GM12878 (cell line): ENCODE measurements around the gene HOXC12. TPM values are rescaled to one million over a fixed set of nuclear protein-coding genes. Genes with fewer than 3 reads are reported as not detected.

ENCODE experiments used
- CBX5 ChIP-seq: sonication (generic); IDR thresholded peaks from 2 replicates; pipeline ENCODE4 v1.6.1; 2016; ENCODE audit warnings: low read depth, moderate library complexity, mild to moderate bottlenecking, inconsistent platforms
- CHD2 ChIP-seq: IDR thresholded peaks from 2 replicates; pipeline ENCODE4 v1.6.1; 2011; ENCODE audit warnings: low read depth, low read length, improper control_type of control experiment, borderline replicate concordance
- E2F8 ChIP-seq: fragments of 450-650 bp; IDR thresholded peaks from 2 replicates; pipeline ENCODE4 v1.6.1; 2018; ENCODE audit warnings: mild to moderate bottlenecking, low read depth, moderate library complexity; ENCODE audit not compliant: partially characterized antibody
- ESRRA ChIP-seq: IDR thresholded peaks from 2 replicates; pipeline ENCODE4 v1.6.1; 2012; ENCODE audit warnings: mild to moderate bottlenecking, low read length, improper control_type of control experiment
- FOXM1 ChIP-seq: IDR thresholded peaks from 2 replicates; pipeline ENCODE4 v1.6.1; 2012; ENCODE audit warnings: low read depth, mild to moderate bottlenecking, inconsistent platforms, low read length, moderate library complexity
- GATAD2B ChIP-seq: fragments of 450-650 bp; conservative IDR thresholded peaks from 2 replicates; pipeline ENCODE4 v1.6.1; 2017; ENCODE audit warnings: low read depth, mild to moderate bottlenecking, moderate library complexity
- IKZF2 ChIP-seq, 2 experiments: fragments of 450-650 bp; IDR thresholded peaks; 2 replicates each; pipeline ENCODE4 v1.6.1; 2017; ENCODE audit warnings: mild to moderate bottlenecking in 2 of 2, moderate library complexity in 2 of 2
- KAT2A ChIP-seq: conservative IDR thresholded peaks from 2 replicates; pipeline ENCODE4 v1.6.1; 2011; ENCODE audit warnings: low read depth, low read length; ENCODE audit not compliant: control insufficient read depth
- KLF5 ChIP-seq: fragments of 450-650 bp; IDR thresholded peaks from 2 replicates; pipeline ENCODE4 v1.6.1; 2014; ENCODE audit warnings: mild to moderate bottlenecking; ENCODE audit not compliant: partially characterized antibody
- LARP7 ChIP-seq: fragments of 450-650 bp; IDR thresholded peaks from 2 replicates; pipeline ENCODE4 v1.6.1; 2017; ENCODE audit warnings: mild to moderate bottlenecking
- MXI1 ChIP-seq: fragments of 150-350 bp; IDR thresholded peaks from 2 replicates; pipeline ENCODE4 v1.6.1; 2011; ENCODE audit warnings: low read depth, mild to moderate bottlenecking, inconsistent platforms, low read length, improper control_type of control experiment
- NBN ChIP-seq: fragments of 450-650 bp; IDR thresholded peaks from 2 replicates; pipeline ENCODE4 v1.6.1; 2016
- NR2F1 ChIP-seq: fragments of 450-650 bp; conservative IDR thresholded peaks from 2 replicates; pipeline ENCODE4 v1.6.1; 2017; ENCODE audit warnings: mild to moderate bottlenecking
- POLR2AphosphoS5 ChIP-seq: IDR thresholded peaks from 2 replicates; pipeline ENCODE4 v1.6.1; 2011; ENCODE audit warnings: mild to moderate bottlenecking, low read length, inconsistent platforms
- SP1 ChIP-seq: IDR thresholded peaks from one replicate; pipeline ENCODE4 v1.6.1; 2011; ENCODE audit warnings: low read depth, low read length
- TARDBP ChIP-seq: IDR thresholded peaks from 2 replicates; pipeline ENCODE4 v1.6.1; 2016; ENCODE audit warnings: borderline replicate concordance
- TBL1XR1 ChIP-seq: IDR thresholded peaks from 2 replicates; pipeline ENCODE4 v1.6.1; 2012; ENCODE audit warnings: low read depth, low read length, improper control_type of control experiment
- YBX1 ChIP-seq: fragments of 450-650 bp; IDR thresholded peaks from 2 replicates; pipeline ENCODE4 v1.6.1; 2016; ENCODE audit warnings: antibody characterized with exemption
- YY1 ChIP-seq: IDR thresholded peaks from 2 replicates; pipeline ENCODE4 v1.6.1; 2011; ENCODE audit warnings: low read depth, mild to moderate bottlenecking, low read length
- ZBTB33 ChIP-seq: fragments of 450-650 bp; IDR thresholded peaks from 2 replicates; pipeline ENCODE4 v1.6.1; 2017; ENCODE audit warnings: mild to moderate bottlenecking
- ZNF622 ChIP-seq: fragments of 450-650 bp; IDR thresholded peaks from 2 replicates; pipeline ENCODE4 v1.6.1; 2017; ENCODE audit warnings: mild to moderate bottlenecking, inconsistent platforms
- polyA plus RNA-seq, 11 experiments: library from polyadenylated mRNA; depleted of rRNA in 4 of 11; unstranded in 6 of 11; stranded (reverse) in 5 of 11; fragments of >200 nt; fragmentation: Nextera tagmentation in 4 of 11; fragmentation: Illumina TruSeq in 1 of 11; extraction: Ambion mirVana in 4 of 11; extraction: Trizol in 1 of 11; gene quantifications; 1 replicate in 1 of 11; 2 replicates in 10 of 11; pipeline versions ENCODE4 v1.2.1 to v1.2.3, GENCODE V29; 2011 to 2016; ENCODE audit warnings: inconsistent platforms in 2 of 11, missing spikeins in 2 of 11, low read depth in 1 of 11
- total RNA-seq, 4 experiments: library from RNA; depleted of rRNA in 3 of 4; stranded (reverse); fragments of >200 nt in 3 of 4; fragmentation: Illumina TruSeq in 1 of 4; extraction: Trizol in 1 of 4; gene quantifications; 2 replicates each; pipeline versions ENCODE4 v1.2.1 to v1.2.3, GENCODE V29; 2013 to 2021
- TF ChIP-seq, protein P1 (sequence below): IDR thresholded peaks from 2 replicates; pipeline ENCODE4 v1.6.1; 2011; ENCODE audit warnings: borderline replicate concordance, low read depth, mild to moderate bottlenecking, moderate library complexity, low read length; ENCODE audit not compliant: insufficient read depth, poor library complexity, severe bottlenecking
- TF ChIP-seq, protein P2 (sequence below): fragments of 450-650 bp; formaldehyde crosslinking; IDR thresholded peaks from 2 replicates; pipeline ENCODE4 v1.4.0; 2020; ENCODE audit warnings: mild to moderate bottlenecking, moderate library complexity

HOXC12 gene
- total and polyA plus RNA-seq, 10 of the 15 experiments (the other 5 are each of a cell fraction or from before 2014, with no cell fraction given) = not detected

- TF ChIP-seq E2F8 (no peak), CHD2 (no peak), POLR2AphosphoS5 (no peak), KLF5 (no peak), TBL1XR1 (no peak), NR2F1 (no peak), ESRRA (no peak), KAT2A (no peak), YY1 (peak; percentile 66), ZNF622 (no peak), YBX1 (no peak), GATAD2B (peak; percentile 76; the same call in 1 of the 2 replicates), FOXM1 (peak; percentile 22; the same call in 1 of the 2 replicates), MXI1 (no peak), LARP7 (peak; percentile 69; the same call in 1 of the 2 replicates), IKZF2 (IDR thresholded peaks at IDR 0.05) (peak; percentile 29 to 50; a peak in 2 of 4 replicates), CBX5 (no peak), TARDBP (no peak), ZBTB33 (no peak), NBN (no peak; the same call in 1 of the 2 replicates), SP1 (no peak)
- TF ChIP-seq, protein P1, sequence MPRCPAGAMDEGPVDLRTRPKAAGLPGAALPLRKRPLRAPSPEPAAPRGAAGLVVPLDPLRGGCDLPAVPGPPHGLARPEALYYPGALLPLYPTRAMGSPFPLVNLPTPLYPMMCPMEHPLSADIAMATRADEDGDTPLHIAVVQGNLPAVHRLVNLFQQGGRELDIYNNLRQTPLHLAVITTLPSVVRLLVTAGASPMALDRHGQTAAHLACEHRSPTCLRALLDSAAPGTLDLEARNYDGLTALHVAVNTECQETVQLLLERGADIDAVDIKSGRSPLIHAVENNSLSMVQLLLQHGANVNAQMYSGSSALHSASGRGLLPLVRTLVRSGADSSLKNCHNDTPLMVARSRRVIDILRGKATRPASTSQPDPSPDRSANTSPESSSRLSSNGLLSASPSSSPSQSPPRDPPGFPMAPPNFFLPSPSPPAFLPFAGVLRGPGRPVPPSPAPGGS = no peak
- TF ChIP-seq, protein P2, sequence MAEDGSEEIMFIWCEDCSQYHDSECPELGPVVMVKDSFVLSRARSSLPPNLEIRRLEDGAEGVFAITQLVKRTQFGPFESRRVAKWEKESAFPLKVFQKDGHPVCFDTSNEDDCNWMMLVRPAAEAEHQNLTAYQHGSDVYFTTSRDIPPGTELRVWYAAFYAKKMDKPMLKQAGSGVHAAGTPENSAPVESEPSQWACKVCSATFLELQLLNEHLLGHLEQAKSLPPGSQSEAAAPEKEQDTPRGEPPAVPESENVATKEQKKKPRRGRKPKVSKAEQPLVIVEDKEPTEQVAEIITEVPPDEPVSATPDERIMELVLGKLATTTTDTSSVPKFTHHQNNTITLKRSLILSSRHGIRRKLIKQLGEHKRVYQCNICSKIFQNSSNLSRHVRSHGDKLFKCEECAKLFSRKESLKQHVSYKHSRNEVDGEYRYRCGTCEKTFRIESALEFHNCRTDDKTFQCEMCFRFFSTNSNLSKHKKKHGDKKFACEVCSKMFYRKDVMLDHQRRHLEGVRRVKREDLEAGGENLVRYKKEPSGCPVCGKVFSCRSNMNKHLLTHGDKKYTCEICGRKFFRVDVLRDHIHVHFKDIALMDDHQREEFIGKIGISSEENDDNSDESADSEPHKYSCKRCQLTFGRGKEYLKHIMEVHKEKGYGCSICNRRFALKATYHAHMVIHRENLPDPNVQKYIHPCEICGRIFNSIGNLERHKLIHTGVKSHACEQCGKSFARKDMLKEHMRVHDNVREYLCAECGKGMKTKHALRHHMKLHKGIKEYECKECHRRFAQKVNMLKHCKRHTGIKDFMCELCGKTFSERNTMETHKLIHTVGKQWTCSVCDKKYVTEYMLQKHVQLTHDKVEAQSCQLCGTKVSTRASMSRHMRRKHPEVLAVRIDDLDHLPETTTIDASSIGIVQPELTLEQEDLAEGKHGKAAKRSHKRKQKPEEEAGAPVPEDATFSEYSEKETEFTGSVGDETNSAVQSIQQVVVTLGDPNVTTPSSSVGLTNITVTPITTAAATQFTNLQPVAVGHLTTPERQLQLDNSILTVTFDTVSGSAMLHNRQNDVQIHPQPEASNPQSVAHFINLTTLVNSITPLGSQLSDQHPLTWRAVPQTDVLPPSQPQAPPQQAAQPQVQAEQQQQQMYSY (CRISPR knock-in tag) = no peak
These were observed 51.3 kb downstream of the HOXC12 start (continued) for GRCh38 chr12:54005853-54006558.
